IMR-90 (cell line): ENCODE measurements around the gene UGT1A3. TPM values are rescaled to one million over a fixed set of nuclear protein-coding genes. Genes with fewer than 3 reads are reported as not detected.

ENCODE experiments used
- ATAC-seq: fragments of 200-7000 bp; cut with Tn5 transposase; 2 replicates; pipeline ENCODE4 v1.9.1; 2020; ENCODE audit warnings: low read depth, mild to moderate bottlenecking, moderate library complexity
- Bru-seq: library from RNA; stranded (reverse); fragments of 400-500 nt; gene quantifications from one replicate; lab custom pipeline; 2021; lab: Mats Ljungman, UMichigan
- BruChase-seq, 2 experiments: library from RNA; stranded (reverse); fragments of 400-500 nt; gene quantifications; one replicate each; lab custom pipeline; 2021; lab: Mats Ljungman, UMichigan
- BruUV-seq: library from RNA; stranded (reverse); fragments of 400-500 nt; replicated peaks from 2 replicates; lab custom pipeline; 2021; lab: Mats Ljungman, UMichigan
- CTCF ChIA-PET: fragments of 300-600 bp; formaldehyde crosslinking; extraction: SDS; loops from one replicate; lab custom pipeline; 2021; ENCODE audit warnings: antibody characterized with exemption; lab: Yijun Ruan, JAX
- POLR2A ChIA-PET: fragments of 300-600 bp; sonication (Branson Sonifier 250); formaldehyde crosslinking; loops from one replicate; lab custom pipeline; 2022; ENCODE audit warnings: antibody characterized with exemption; ENCODE audit not compliant: unreplicated experiment; lab: Charles Lee
- DNase-seq: peaks from one replicate; pipeline ENCODE4 v3.0.0; 2013
- H2AFZ ChIP-seq: replicated peaks from 2 replicates; pipeline ENCODE3; 2013; ENCODE audit warnings: low read length, mild to moderate bottlenecking; ENCODE audit not compliant: poor library complexity
- H2AK5ac ChIP-seq: 2 replicates; pipeline ENCODE4 v1.6.1; 2013; ENCODE audit warnings: low read depth, low read length, inconsistent platforms
- H2AK9ac ChIP-seq: replicated peaks from 2 replicates; pipeline ENCODE3; 2013; ENCODE audit warnings: mild to moderate bottlenecking, low read depth, low read length, moderate library complexity; ENCODE audit not compliant: poor library complexity
- H2BK120ac ChIP-seq: 2 replicates; pipeline ENCODE4 v1.6.1; 2013; ENCODE audit warnings: low read depth, low read length, inconsistent platforms
- H2BK15ac ChIP-seq: 3 replicates; pipeline ENCODE4 v1.6.1; 2013; ENCODE audit warnings: low read depth, low read length, inconsistent platforms
- H2BK20ac ChIP-seq: 2 replicates; pipeline ENCODE4 v1.6.1; 2013; ENCODE audit warnings: low read depth, mild to moderate bottlenecking, inconsistent platforms, low read length, moderate library complexity
- H2BK5ac ChIP-seq: 2 replicates; pipeline ENCODE4 v1.6.1; 2013; ENCODE audit warnings: mild to moderate bottlenecking, low read depth, low read length, inconsistent platforms; ENCODE audit not compliant: poor library complexity, severe bottlenecking
- H3K14ac ChIP-seq: replicated peaks from 2 replicates; pipeline ENCODE4 v1.6.1; 2013; ENCODE audit warnings: low read depth, low read length, inconsistent platforms
- H3K18ac ChIP-seq: 2 replicates; pipeline ENCODE4 v1.6.1; 2013; ENCODE audit warnings: low read depth, low read length, control low read depth
- H3K23ac ChIP-seq: 2 replicates; pipeline ENCODE4 v1.6.1; 2013; ENCODE audit warnings: low read depth, low read length, inconsistent platforms
- H3K27ac ChIP-seq: 2 replicates; pipeline ENCODE4 v1.5.1; 2013; ENCODE audit warnings: mild to moderate bottlenecking, control low read depth, low read length; ENCODE audit not compliant: insufficient read depth
- H3K27me3 ChIP-seq: 2 replicates; pipeline ENCODE4 v1.6.1; 2013; ENCODE audit warnings: low read length; ENCODE audit not compliant: control insufficient read depth, insufficient read depth
- H3K36me3 ChIP-seq: 2 replicates; pipeline ENCODE4 v1.6.1; 2013; ENCODE audit warnings: low read length, mixed read lengths; ENCODE audit not compliant: control insufficient read depth, insufficient read depth
- H3K4ac ChIP-seq: 2 replicates; pipeline ENCODE4 v1.6.1; 2013; ENCODE audit warnings: low read depth, low read length, inconsistent platforms
- H3K4me1 ChIP-seq: 2 replicates; pipeline ENCODE4 v1.6.1; 2013; ENCODE audit warnings: low read length, mixed read lengths; ENCODE audit not compliant: control insufficient read depth, insufficient read depth
- H3K4me2 ChIP-seq: 2 replicates; pipeline ENCODE4 v1.6.1; 2013; ENCODE audit warnings: low read depth, mild to moderate bottlenecking, control low read depth, low read length, moderate library complexity
- H3K4me3 ChIP-seq: 2 replicates; pipeline ENCODE4 v1.5.1; 2013; ENCODE audit warnings: low read depth, mild to moderate bottlenecking, control low read depth, low read length, moderate library complexity; ENCODE audit not compliant: insufficient read depth
- H3K56ac ChIP-seq: 2 replicates; pipeline ENCODE4 v1.6.1; 2013; ENCODE audit warnings: low read length, inconsistent platforms; ENCODE audit not compliant: insufficient read depth; ENCODE audit errors: extremely low read depth
- H3K79me1 ChIP-seq, 2 experiments: 2 replicates each; pipeline ENCODE4 v1.6.1; 2013; ENCODE audit warnings: low read length in 2 of 2, inconsistent platforms in 1 of 2, low read depth in 1 of 2
- H3K9ac ChIP-seq: 2 replicates; pipeline ENCODE4 v1.6.1; 2013; ENCODE audit warnings: low read depth, low read length, control low read depth
- H3K9me1 ChIP-seq: 2 replicates; pipeline ENCODE4 v1.6.1; 2013; ENCODE audit warnings: low read length, inconsistent platforms; ENCODE audit not compliant: insufficient read depth
- H3K9me3 ChIP-seq: 2 replicates; pipeline ENCODE4 v1.6.1; 2013; ENCODE audit warnings: low read length; ENCODE audit not compliant: control insufficient read depth, insufficient read depth
- H4K20me1 ChIP-seq: 2 replicates; pipeline ENCODE4 v1.6.1; 2013; ENCODE audit warnings: low read length, inconsistent platforms; ENCODE audit not compliant: insufficient read depth
- H4K5ac ChIP-seq: 2 replicates; pipeline ENCODE4 v1.6.1; 2013; ENCODE audit warnings: mild to moderate bottlenecking, low read depth, low read length, control low read depth
- H4K8ac ChIP-seq, 2 experiments: 2 replicates each; pipeline ENCODE4 v1.6.1; 2013; ENCODE audit warnings: low read depth in 2 of 2, low read length in 2 of 2, control low read depth in 1 of 2, inconsistent platforms in 1 of 2
- H4K91ac ChIP-seq: 2 replicates; pipeline ENCODE4 v1.6.1; 2013; ENCODE audit warnings: low read depth, low read length, inconsistent platforms; ENCODE audit not compliant: insufficient read depth
- BHLHE40 ChIP-seq: fragments of 150-350 bp; IDR thresholded peaks from 2 replicates; pipeline ENCODE4 v1.6.1; 2016; ENCODE audit warnings: mild to moderate bottlenecking, low read depth, low read length
- CEBPB ChIP-seq: IDR thresholded peaks from 2 replicates; pipeline ENCODE4 v1.6.1; 2012; ENCODE audit warnings: low read depth, low read length, improper control_type of control experiment
- CHD1 ChIP-seq: IDR thresholded peaks from 2 replicates; pipeline ENCODE4 v1.6.1; 2012; ENCODE audit warnings: low read depth, low read length, improper control_type of control experiment
- CTCF ChIP-seq: conservative IDR thresholded peaks from 2 replicates; pipeline ENCODE4 v1.5.1; 2012; ENCODE audit warnings: mild to moderate bottlenecking, low read depth, low read length, improper control_type of control experiment
- ELK1 ChIP-seq: fragments of 150-350 bp; IDR thresholded peaks from 2 replicates; pipeline ENCODE4 v1.6.1; 2016; ENCODE audit warnings: low read depth, mild to moderate bottlenecking, low read length, moderate library complexity, borderline replicate concordance
- FOS ChIP-seq: fragments of 150-350 bp; IDR thresholded peaks from 2 replicates; pipeline ENCODE4 v1.6.1; 2016; ENCODE audit warnings: low read depth, low read length
- MAFK ChIP-seq: IDR thresholded peaks from 2 replicates; pipeline ENCODE4 v1.6.1; 2012; ENCODE audit warnings: low read depth, low read length, improper control_type of control experiment
- MAZ ChIP-seq: IDR thresholded peaks from 2 replicates; pipeline ENCODE4 v1.6.1; 2012; ENCODE audit warnings: low read depth, mild to moderate bottlenecking, low read length, improper control_type of control experiment, moderate library complexity, borderline replicate concordance
- MXI1 ChIP-seq: IDR thresholded peaks from 2 replicates; pipeline ENCODE4 v1.6.1; 2012; ENCODE audit warnings: low read depth, mild to moderate bottlenecking, low read length, moderate library complexity, borderline replicate concordance
- NFE2L2 ChIP-seq: fragments of 150-350 bp; IDR thresholded peaks from 2 replicates; pipeline ENCODE4 v1.6.1; 2016; ENCODE audit warnings: low read depth, mild to moderate bottlenecking, low read length
- POLR2A ChIP-seq: IDR thresholded peaks from 2 replicates; pipeline ENCODE4 v1.6.1; 2012; ENCODE audit warnings: mild to moderate bottlenecking, low read depth, low read length
- RAD21 ChIP-seq: IDR thresholded peaks from 2 replicates; pipeline ENCODE4 v1.6.1; 2012; ENCODE audit warnings: low read length, improper control_type of control experiment
- RFX5 ChIP-seq: IDR thresholded peaks from 2 replicates; pipeline ENCODE4 v1.8.0; 2012; ENCODE audit warnings: low read depth, mild to moderate bottlenecking, low read length, moderate library complexity
- SMC3 ChIP-seq: fragments of 150-350 bp; IDR thresholded peaks from 2 replicates; pipeline ENCODE4 v1.6.1; 2016; ENCODE audit warnings: low read depth, mild to moderate bottlenecking, antibody characterized with exemption, low read length, moderate library complexity
- WGBS, 2 experiments: methylation state at CpG; one replicate each; pipeline versions ENCODE4 v1.1.5 to v1.1.7; 2013; ENCODE audit warnings: missing lambda C conversion rate in 2 of 2; ENCODE audit not compliant: insufficient read length in 1 of 2; ENCODE audit errors: extremely low coverage in 2 of 2; 5-methylcytosine and 5-hydroxymethylcytosine counted together
- dilution Hi-C: fragments of 300-500 bp; cut with HindIII; formaldehyde crosslinking; loops from one replicate; pipeline ENCODE4 v1.14.3; 2018; ENCODE audit warnings: low sequenced_read_pairs; ENCODE audit not compliant: unreplicated experiment
- in situ Hi-C: fragments of 300-500 bp; cut with MboI; formaldehyde crosslinking; loops from 3 replicates; pipeline ENCODE4 v1.14.3; 2019; ENCODE audit warnings: low sequenced_read_pairs, inconsistent platforms, mixed read lengths
- intact Hi-C: fragments of 100-400 bp; cut with micrococcal nuclease; formaldehyde crosslinking; loops from 2 replicates; pipeline ENCODE4 v1.10.0; 2022
- long read RNA-seq: library from polyadenylated mRNA; unstranded; transcript quantifications from one replicate; pipeline ENCODE4 v2.0.0, GENCODE V29; 2021; ENCODE audit not compliant: unreplicated experiment
- polyA plus RNA-seq, 3 experiments: library from polyadenylated mRNA; depleted of rRNA; stranded (reverse); fragments of >200 nt; gene quantifications; 2 replicates each; pipeline ENCODE4 v1.2.3, GENCODE V29; 2012; ENCODE audit warnings: low replicate concordance in 1 of 3
- total RNA-seq: library from RNA; depleted of rRNA; stranded (reverse); fragments of >200 nt; gene quantifications from 2 replicates; pipeline ENCODE4 v1.2.3, GENCODE V29; 2012; rRNA removed
- TF ChIP-seq, protein P1 (sequence below): fragments of 150-350 bp; IDR thresholded peaks from 2 replicates; pipeline ENCODE4 v1.6.1; 2017; ENCODE audit warnings: mild to moderate bottlenecking, antibody characterized with exemption, low read length, low read depth

Gene UGT1A3
- total RNA-seq = not detected in 2 replicates
- polyA plus RNA-seq (2012; rRNA removed) = not detected in 2 replicates
- polyA plus RNA-seq (2012; cell fraction: cytosol; rRNA removed) = not detected in 2 replicates
- not detected in 2 replicates for polyA plus RNA-seq (2012; cell fraction: nucleus; rRNA removed; ENCODE audit: low replicate concordance)
- not detected for Bru-seq, nascent RNA
- BruChase-seq, experiment 1, labeled RNA remaining after a 6-hour chase = not detected
- not detected for BruChase-seq, experiment 2, labeled RNA remaining after a 2-hour chase
- long read RNA-seq = 0 reads

- CTCF ChIA-PET = no interaction called here
- TF ChIP-seq MXI1 (no peak), MAZ (no peak), FOS (no peak), ELK1 (no peak), NFE2L2 (no peak), RAD21 (no peak), CTCF (no peak), MAFK (no peak), POLR2A (no peak), SMC3 (no peak), CEBPB (no peak), BHLHE40 (no peak), RFX5 (no peak), CHD1 (no peak)
- TF ChIP-seq, protein P1, sequence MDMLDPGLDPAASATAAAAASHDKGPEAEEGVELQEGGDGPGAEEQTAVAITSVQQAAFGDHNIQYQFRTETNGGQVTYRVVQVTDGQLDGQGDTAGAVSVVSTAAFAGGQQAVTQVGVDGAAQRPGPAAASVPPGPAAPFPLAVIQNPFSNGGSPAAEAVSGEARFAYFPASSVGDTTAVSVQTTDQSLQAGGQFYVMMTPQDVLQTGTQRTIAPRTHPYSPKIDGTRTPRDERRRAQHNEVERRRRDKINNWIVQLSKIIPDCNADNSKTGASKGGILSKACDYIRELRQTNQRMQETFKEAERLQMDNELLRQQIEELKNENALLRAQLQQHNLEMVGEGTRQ = no peak
These were observed at the start of gene UGT1A3 for GRCh38 chr2:233728723-233729301. TSS of gene UGT1A3 (plus strand) at chr2:233729042. CDS start at chr2:233729127, 85 bp downstream.

More at GRCh38 chr2:233728723-233729301, at the start of gene UGT1A3:
- Histone ChIP-seq H3K36me3 (no peaks in the 10 kb centered on the region), H2AK5ac (no peak within 1 kb of the TSS), H3K23ac (no peak within 1 kb of the TSS), H3K14ac (no peak within 1 kb of the TSS), H4K5ac (no peak within 1 kb of the TSS), H3K56ac (no peak within 1 kb of the TSS; the same call in 1 of the 2 replicates), H3K79me1 (no peaks in the 10 kb centered on the region), H3K4me3 (no peak within 1 kb of the TSS), H3K4ac (no peak within 1 kb of the TSS), H3K4me2 (no peak within 1 kb of the TSS), H2AFZ (no peak within 1 kb of the TSS), H3K9me1 (no peaks in the 10 kb centered on the region), H3K27me3 (peaks cover 3% of the 10 kb centered on the region; the same call in 1 of the 2 replicates), H2BK5ac (no peak within 1 kb of the TSS), H3K18ac (no peak within 1 kb of the TSS), H2BK15ac (no peak within 1 kb of the TSS), H3K9ac (no peak within 1 kb of the TSS), H2AK9ac (no peak within 1 kb of the TSS), H4K20me1 (no peaks in the 10 kb centered on the region), H4K8ac (no peak within 1 kb of the TSS), H4K91ac (no peak within 1 kb of the TSS), H2BK20ac (no peak within 1 kb of the TSS), H3K27ac (no peak within 1 kb of the TSS), H3K4me1 (no peaks in the 10 kb centered on the region), H3K9me3 (no peaks in the 10 kb centered on the region), H2BK120ac (no peak within 1 kb of the TSS)
- BruUV-seq = no TSS peak
- intact Hi-C loops (no loop called here), dilution Hi-C loops (no loop called here), in situ Hi-C loops (no loop called here)
- no peak for ATAC-seq
- POLR2A ChIA-PET = no interaction called here
- DNase-seq = no peak
- WGBS, 2 experiments = 80% methylated on average over 2 of the region's 8 CpGs; no CpG with 5 or more reads in 1 of the 2 experiments
